Panc1 (cell line): Measurements from ENCODE around the gene PPIL6.

Experiments used
- CTCF ChIP-seq: fragments of 450-650 bp; IDR thresholded peaks from 2 replicates; pipeline ENCODE4 v1.5.1; 2017; ENCODE audit warnings: mild to moderate bottlenecking
- POLR2AphosphoS5 ChIP-seq: IDR thresholded peaks from 2 replicates; pipeline ENCODE4 v1.6.1; 2012; ENCODE audit warnings: mild to moderate bottlenecking, low read depth, low read length, moderate library complexity
- SIN3A ChIP-seq: IDR thresholded peaks from 2 replicates; pipeline ENCODE4 v1.6.1; 2012; ENCODE audit warnings: low read depth, mild to moderate bottlenecking, low read length, moderate library complexity, borderline replicate concordance; ENCODE audit not compliant: insufficient read depth
- TCF7L2 ChIP-seq: IDR thresholded peaks from 2 replicates; pipeline ENCODE4 v1.6.1; 2011; ENCODE audit warnings: mild to moderate bottlenecking, low read depth, low read length, inconsistent platforms
- TF ChIP-seq, protein P1 (sequence below), 2 experiments: IDR thresholded peaks; 2 replicates each; pipeline ENCODE4 v1.6.1; 2011 to 2012; ENCODE audit warnings: low read depth in 2 of 2, control low read depth in 1 of 2, low read length in 1 of 2, mild to moderate bottlenecking in 1 of 2, moderate library complexity in 1 of 2; ENCODE audit not compliant: insufficient read depth in 1 of 2

GRCh38 chr6:109461733-109462526 is 21.5 kb upstream of the PPIL6 start:
- TF ChIP-seq CTCF, result no peak
- no peak for TF ChIP-seq POLR2AphosphoS5
- no peak for TF ChIP-seq TCF7L2
- TF ChIP-seq, protein P1, sequence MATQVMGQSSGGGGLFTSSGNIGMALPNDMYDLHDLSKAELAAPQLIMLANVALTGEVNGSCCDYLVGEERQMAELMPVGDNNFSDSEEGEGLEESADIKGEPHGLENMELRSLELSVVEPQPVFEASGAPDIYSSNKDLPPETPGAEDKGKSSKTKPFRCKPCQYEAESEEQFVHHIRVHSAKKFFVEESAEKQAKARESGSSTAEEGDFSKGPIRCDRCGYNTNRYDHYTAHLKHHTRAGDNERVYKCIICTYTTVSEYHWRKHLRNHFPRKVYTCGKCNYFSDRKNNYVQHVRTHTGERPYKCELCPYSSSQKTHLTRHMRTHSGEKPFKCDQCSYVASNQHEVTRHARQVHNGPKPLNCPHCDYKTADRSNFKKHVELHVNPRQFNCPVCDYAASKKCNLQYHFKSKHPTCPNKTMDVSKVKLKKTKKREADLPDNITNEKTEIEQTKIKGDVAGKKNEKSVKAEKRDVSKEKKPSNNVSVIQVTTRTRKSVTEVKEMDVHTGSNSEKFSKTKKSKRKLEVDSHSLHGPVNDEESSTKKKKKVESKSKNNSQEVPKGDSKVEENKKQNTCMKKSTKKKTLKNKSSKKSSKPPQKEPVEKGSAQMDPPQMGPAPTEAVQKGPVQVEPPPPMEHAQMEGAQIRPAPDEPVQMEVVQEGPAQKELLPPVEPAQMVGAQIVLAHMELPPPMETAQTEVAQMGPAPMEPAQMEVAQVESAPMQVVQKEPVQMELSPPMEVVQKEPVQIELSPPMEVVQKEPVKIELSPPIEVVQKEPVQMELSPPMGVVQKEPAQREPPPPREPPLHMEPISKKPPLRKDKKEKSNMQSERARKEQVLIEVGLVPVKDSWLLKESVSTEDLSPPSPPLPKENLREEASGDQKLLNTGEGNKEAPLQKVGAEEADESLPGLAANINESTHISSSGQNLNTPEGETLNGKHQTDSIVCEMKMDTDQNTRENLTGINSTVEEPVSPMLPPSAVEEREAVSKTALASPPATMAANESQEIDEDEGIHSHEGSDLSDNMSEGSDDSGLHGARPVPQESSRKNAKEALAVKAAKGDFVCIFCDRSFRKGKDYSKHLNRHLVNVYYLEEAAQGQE (IDR thresholded peaks at IDR 0.05; ENCODE audit: insufficient read depth in 1 of 2, low read depth in 2 of 2, low read length in 1 of 2), result no peak
- no peak for TF ChIP-seq SIN3A
